H1 (cell line): ENCODE data around the gene ARMH4. TPM values are rescaled to one million over a fixed set of nuclear protein-coding genes. Genes with fewer than 3 reads are reported as not detected.

Source experiments
- CTCF ChIA-PET: fragments of 300-600 bp; sonication (Branson Sonifier 250); formaldehyde crosslinking; loops from one replicate; lab custom pipeline; 2021; ENCODE audit not compliant: partially characterized antibody; lab: Charles Lee
- POLR2A ChIA-PET: fragments of 300-600 bp; sonication (Branson Sonifier 250); formaldehyde crosslinking; loops from one replicate; lab custom pipeline; 2021; ENCODE audit warnings: inconsistent platforms; ENCODE audit not compliant: partially characterized antibody; lab: Charles Lee
- DNase-seq, 2 experiments: peaks; one replicate each; pipeline versions ENCODE4 v3.0.0 to v3.0.0-alpha.2; 2010 to 2022; ENCODE audit warnings: low spot score in 2 of 2, low read depth in 1 of 2, mixed read lengths in 1 of 2
- FAIRE-seq: peaks from 2 replicates; lab custom pipeline; 2011; peaks lifted over from hg19 to GRCh38; lab: Jason Lieb, UNC
- H2AFZ ChIP-seq: 2 replicates; pipeline ENCODE4 v1.8.1; 2012; ENCODE audit warnings: low read length, inconsistent platforms
- H2AK5ac ChIP-seq: 2 replicates; pipeline ENCODE4 v1.6.1; 2013; ENCODE audit warnings: low read depth, low read length
- H2BK120ac ChIP-seq: replicated peaks from 2 replicates; pipeline ENCODE3; 2013; ENCODE audit warnings: low read depth, low read length, inconsistent platforms
- H2BK12ac ChIP-seq: 2 replicates; pipeline ENCODE4 v1.6.1; 2013; ENCODE audit warnings: low read depth, low read length
- H2BK15ac ChIP-seq: 2 replicates; pipeline ENCODE4 v1.6.1; 2013; ENCODE audit warnings: low read length
- H2BK20ac ChIP-seq: 2 replicates; pipeline ENCODE4 v1.6.1; 2013; ENCODE audit warnings: low read length
- H2BK5ac ChIP-seq: 2 replicates; pipeline ENCODE4 v1.6.1; 2013; ENCODE audit warnings: low read depth, low read length
- H3K14ac ChIP-seq: 2 replicates; pipeline ENCODE4 v1.6.1; 2013; ENCODE audit warnings: inconsistent platforms; ENCODE audit not compliant: insufficient read length
- H3K18ac ChIP-seq: 2 replicates; pipeline ENCODE4 v1.6.1; 2013; ENCODE audit warnings: low read length; ENCODE audit errors: extremely low read depth
- H3K23ac ChIP-seq: 2 replicates; pipeline ENCODE4 v1.6.1; 2013; ENCODE audit warnings: inconsistent platforms; ENCODE audit not compliant: insufficient read length
- H3K23me2 ChIP-seq: 2 replicates; pipeline ENCODE4 v1.6.1; 2013; ENCODE audit warnings: low read depth, low read length
- H3K27ac ChIP-seq: 2 replicates; pipeline ENCODE4 v1.6.1; 2011; ENCODE audit warnings: low read depth, low read length, inconsistent platforms
- H3K27me3 ChIP-seq, 4 experiments: replicated peaks in 1 of 4; 1 replicate in 1 of 4; 2 replicates in 3 of 4; pipeline versions ENCODE4 v1.6.1 to v1.8.1; 2011 to 2013; ENCODE audit warnings: low read length in 3 of 4, mild to moderate bottlenecking in 3 of 4, inconsistent platforms in 2 of 4, mixed read lengths in 2 of 4, moderate library complexity in 1 of 4; ENCODE audit not compliant: control insufficient read depth in 3 of 4, insufficient read depth in 3 of 4; ENCODE audit errors: extremely low read depth in 1 of 4
- H3K36me3 ChIP-seq, 4 experiments: 2 replicates each; pipeline versions ENCODE4 v1.6.1 to v1.8.1; 2011 to 2013; ENCODE audit warnings: mild to moderate bottlenecking in 4 of 4, low read length in 3 of 4, moderate library complexity in 2 of 4, control low read depth in 1 of 4, inconsistent platforms in 1 of 4; ENCODE audit not compliant: insufficient read depth in 4 of 4, control insufficient read depth in 2 of 4
- H3K4ac ChIP-seq: replicated peaks from 2 replicates; pipeline ENCODE3; 2013; ENCODE audit warnings: low read length, low read depth, mixed read lengths, inconsistent platforms; ENCODE audit not compliant: insufficient read length
- H3K4me1 ChIP-seq, 4 experiments: replicated peaks in 1 of 4; 1 replicate in 1 of 4; 2 replicates in 3 of 4; pipeline versions ENCODE4 v1.6.1 to v1.8.1; 2011 to 2013; ENCODE audit warnings: low read length in 3 of 4, inconsistent platforms in 2 of 4, mixed read lengths in 1 of 4; ENCODE audit not compliant: insufficient read depth in 4 of 4, control insufficient read depth in 3 of 4
- H3K4me2 ChIP-seq, 2 experiments: 2 replicates each; pipeline versions ENCODE4 v1.6.1 to v1.8.1; 2011 to 2013; ENCODE audit warnings: low read depth in 2 of 2, low read length in 2 of 2, control low read depth in 1 of 2, inconsistent platforms in 1 of 2, mild to moderate bottlenecking in 1 of 2; ENCODE audit not compliant: insufficient read depth in 1 of 2
- H3K4me3 ChIP-seq, 4 experiments: fragments of 200-600, 300-600 bp in 1 of 4; sonication (generic), shearing (Covaris generic), sonication (Bioruptor Twin) in 1 of 4; 2 replicates each; pipeline versions ENCODE4 v1.5.1 to v1.8.1; 2011 to 2016; ENCODE audit warnings: low read length in 4 of 4, low read depth in 3 of 4, control low read depth in 2 of 4, inconsistent platforms in 2 of 4, mild to moderate bottlenecking in 2 of 4, mixed read lengths in 1 of 4, moderate library complexity in 1 of 4; ENCODE audit not compliant: insufficient read depth in 2 of 4; ENCODE audit errors: extremely low read depth in 1 of 4
- H3K56ac ChIP-seq: replicated peaks from 2 replicates; pipeline ENCODE3; 2013; ENCODE audit warnings: low read depth, mild to moderate bottlenecking, mixed read lengths, low read length, inconsistent platforms; ENCODE audit not compliant: insufficient read length
- H3K79me1 ChIP-seq: 2 replicates; pipeline ENCODE4 v1.6.1; 2013; ENCODE audit warnings: low read depth, low read length, control low read depth
- H3K79me2 ChIP-seq, 2 experiments: 2 replicates each; pipeline versions ENCODE4 v1.6.1 to v1.8.1; 2012 to 2013; ENCODE audit warnings: low read length in 2 of 2, mild to moderate bottlenecking in 2 of 2, inconsistent platforms in 1 of 2; ENCODE audit not compliant: insufficient read depth in 2 of 2, control insufficient read depth in 1 of 2
- H3K9ac ChIP-seq, 4 experiments: replicated peaks in 1 of 4; 1 replicate in 1 of 4; 2 replicates in 3 of 4; pipeline versions ENCODE4 v1.6.1 to v1.8.1; 2011 to 2013; ENCODE audit warnings: low read depth in 3 of 4, low read length in 3 of 4, control low read depth in 2 of 4, mild to moderate bottlenecking in 2 of 4, moderate library complexity in 2 of 4, inconsistent platforms in 1 of 4; ENCODE audit errors: extremely low read depth in 1 of 4
- H3K9me3 ChIP-seq, 2 experiments: 2 replicates each; pipeline versions ENCODE4 v1.6.1 to v1.8.1; 2012 to 2013; ENCODE audit warnings: mild to moderate bottlenecking in 2 of 2, moderate library complexity in 2 of 2, control low read depth in 1 of 2, inconsistent platforms in 1 of 2, low read depth in 1 of 2, low read length in 1 of 2, mixed read lengths in 1 of 2; ENCODE audit not compliant: insufficient read depth in 2 of 2
- H4K20me1 ChIP-seq, 2 experiments: replicated peaks in 1 of 2; 2 replicates each; pipeline versions ENCODE3 to v1.8.1; 2011 to 2013; ENCODE audit warnings: inconsistent platforms in 2 of 2, low read length in 2 of 2, mild to moderate bottlenecking in 1 of 2; ENCODE audit not compliant: insufficient read depth in 2 of 2, control insufficient read depth in 1 of 2
- H4K5ac ChIP-seq: 2 replicates; pipeline ENCODE4 v1.6.1; 2013; ENCODE audit warnings: low read length, low read depth, mixed read lengths, inconsistent platforms; ENCODE audit not compliant: insufficient read length
- H4K8ac ChIP-seq: 2 replicates; pipeline ENCODE4 v1.8.0; 2013; ENCODE audit warnings: mild to moderate bottlenecking, moderate library complexity, low read length, inconsistent platforms; ENCODE audit not compliant: insufficient read depth; ENCODE audit errors: extremely low read depth
- H4K91ac ChIP-seq: replicated peaks from 2 replicates; pipeline ENCODE3; 2013; ENCODE audit warnings: low read length, mixed read lengths, inconsistent platforms; ENCODE audit not compliant: insufficient read length
- BACH1 ChIP-seq: IDR thresholded peaks from 2 replicates; pipeline ENCODE4 v1.6.1; 2012; ENCODE audit warnings: low read length, improper control_type of control experiment
- BCL11A ChIP-seq, 2 experiments: IDR thresholded peaks; one replicate each; pipeline ENCODE4 v1.6.1; 2011; ENCODE audit warnings: low read depth in 2 of 2, low read length in 2 of 2, mild to moderate bottlenecking in 2 of 2
- EP300 ChIP-seq, 2 experiments: IDR thresholded peaks; 1 replicate in 1 of 2; 2 replicates in 1 of 2; pipeline ENCODE4 v1.6.1; 2011 to 2012; ENCODE audit warnings: low read depth in 2 of 2, low read length in 2 of 2, mild to moderate bottlenecking in 2 of 2, borderline replicate concordance in 1 of 2, inconsistent platforms in 1 of 2, moderate library complexity in 1 of 2
- GABPA ChIP-seq: IDR thresholded peaks from 2 replicates; pipeline ENCODE4 v1.6.1; 2011; ENCODE audit warnings: mild to moderate bottlenecking, low read length, moderate library complexity, borderline replicate concordance; ENCODE audit not compliant: insufficient read depth
- HDAC2 ChIP-seq, 2 experiments: fragments of 300-600 bp in 1 of 2; sonication (generic) in 1 of 2; IDR thresholded peaks; 2 replicates each; pipeline ENCODE4 v1.6.1; 2011 to 2012; ENCODE audit warnings: low read depth in 2 of 2, low read length in 2 of 2, mild to moderate bottlenecking in 2 of 2, moderate library complexity in 2 of 2, borderline replicate concordance in 1 of 2, inconsistent platforms in 1 of 2
- HDAC6 ChIP-seq: IDR thresholded peaks from one replicate; pipeline ENCODE4 v1.7.1; 2012; ENCODE audit warnings: low read depth, mild to moderate bottlenecking, inconsistent platforms, low read length, moderate library complexity
- KDM1A ChIP-seq: fragments of 200-600, 300-600 bp; sonication (generic); IDR thresholded peaks from 2 replicates; pipeline ENCODE4 v1.7.1; 2016; ENCODE audit warnings: mild to moderate bottlenecking, low read length, borderline replicate concordance
- RFX5 ChIP-seq: IDR thresholded peaks from 2 replicates; pipeline ENCODE4 v1.6.1; 2011; ENCODE audit warnings: low read depth, low read length, improper control_type of control experiment, borderline replicate concordance
- SIX5 ChIP-seq: IDR thresholded peaks from 2 replicates; pipeline ENCODE4 v1.6.1; 2011; ENCODE audit warnings: mild to moderate bottlenecking, low read depth, low read length
- WGBS, 2 experiments: shearing (Covaris generic) in 1 of 2; methylation state at CpG; one replicate each; pipeline versions ENCODE4 v1.1.6 to v1.1.7; 2013 to 2015; ENCODE audit warnings: low lambda C conversion rate in 2 of 2, mixed read lengths in 2 of 2, inconsistent platforms in 1 of 2, low coverage in 1 of 2, missing lambda C conversion rate in 1 of 2; ENCODE audit not compliant: insufficient replicate concordance in 2 of 2, insufficient coverage in 1 of 2, insufficient read length in 1 of 2; ENCODE audit errors: extremely low coverage in 1 of 2, missing lambda C conversion rate in 1 of 2; 5-methylcytosine and 5-hydroxymethylcytosine counted together
- polyA plus RNA-seq, 7 experiments: library from polyadenylated mRNA; depleted of rRNA in 3 of 7; stranded (reverse) in 5 of 7; unstranded in 2 of 7; fragments of >200 nt in 5 of 7; fragments of 200-250 nt in 2 of 7; gene quantifications; 1 replicate in 5 of 7; 2 replicates in 1 of 7; 4 replicates in 1 of 7; pipeline versions ENCODE4 v1.2.1 to v1.2.3, GENCODE V29; 2011 to 2013; ENCODE audit warnings: missing spikeins in 2 of 7, mixed read lengths in 2 of 7
- total RNA-seq: library from RNA; stranded (reverse); fragmentation: NEBNext Ultra II Directional; extraction: Animal tissue kit (Norgen Biotek cat#: 25700); gene quantifications from 2 replicates; pipeline ENCODE4 v1.2.1, GENCODE V29; 2021
- TF ChIP-seq, protein P1 (sequence below), 3 experiments: IDR thresholded peaks; 1 replicate in 2 of 3; 2 replicates in 1 of 3; pipeline versions ENCODE4 v1.5.1 to v1.6.1; 2011; ENCODE audit warnings: low read length in 3 of 3, mild to moderate bottlenecking in 3 of 3, inconsistent platforms in 2 of 3, low read depth in 1 of 3, moderate library complexity in 1 of 3; ENCODE audit not compliant: insufficient read depth in 1 of 3; ENCODE audit errors: control extremely low read depth in 1 of 3
- TF ChIP-seq, protein P2 (sequence below): IDR thresholded peaks from 2 replicates; pipeline ENCODE4 v1.6.1; 2012; ENCODE audit warnings: inconsistent platforms

ARMH4 gene
- total and polyA plus RNA-seq, 2 of the 8 experiments (the other 6 are each of a cell fraction or from before 2014, with no cell fraction given): 7.1 to 25.4 TPM

DNA sequence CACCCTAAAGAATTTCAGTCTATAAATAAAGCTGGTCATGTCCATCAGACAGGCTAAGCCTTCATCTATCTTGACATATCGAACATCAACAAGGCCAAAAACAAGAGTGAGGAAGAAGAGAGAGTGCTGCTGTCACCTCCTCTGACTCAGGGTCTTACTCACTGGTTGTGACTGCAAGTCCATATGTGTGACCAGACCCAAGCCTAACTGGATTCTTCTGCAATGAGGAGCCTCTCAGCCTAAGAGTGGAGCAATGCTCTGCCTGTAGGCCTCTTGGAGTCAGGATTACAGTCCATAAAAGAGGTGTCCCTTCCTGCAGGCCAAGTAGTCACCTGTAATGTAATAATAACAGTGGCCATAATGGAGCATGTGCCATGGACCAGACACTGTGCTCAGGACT lies 165.0 kb downstream of the ARMH4 start:
- Histone ChIP-seq H2AFZ (no peak overlapping the region), H2BK5ac (no peak overlapping the region), H4K91ac (no peak overlapping the region), H3K14ac (no peak overlapping the region), H3K9me3 (no peaks in the 10 kb centered on the region), H2BK20ac (no peak overlapping the region), H3K18ac (no peak overlapping the region), H4K8ac (no peak overlapping the region), H3K23ac (no peak overlapping the region), H2BK12ac (no peak overlapping the region), H2BK15ac (no peak overlapping the region), H3K79me1 (no peaks in the 10 kb centered on the region), H3K27me3 (no peaks in the 10 kb centered on the region), H3K36me3 (no peaks in the 10 kb centered on the region), H3K23me2 (no peaks in the 10 kb centered on the region), H3K27ac (no peak overlapping the region), H3K4me1 (no peaks in the 10 kb centered on the region; a peak in 2 of 7 replicates), H3K4me3 (no peak overlapping the region), H4K5ac (no peak overlapping the region), H3K79me2 (no peaks in the 10 kb centered on the region), H4K20me1 (no peaks in the 10 kb centered on the region), H3K9ac (no peak overlapping the region), H2AK5ac (no peak overlapping the region), H3K56ac (no peak overlapping the region), H3K4ac (no peak overlapping the region), H2BK120ac (no peak overlapping the region), H3K4me2 (no peak overlapping the region)
- 80% methylated on average over 1 of the region's 1 CpG; no CpG with 5 or more reads in 1 of the 2 experiments for WGBS, 2 experiments
- DNase-seq (no peak), FAIRE-seq (no peak)
- ChIA-PET CTCF (interaction anchor here (0.5 kb wide), 1 partner anchor 786 kb away, joined by 3 read pairs; no protein-coding TSS in a partner anchor), POLR2A (interaction anchor here (1.1 kb wide), 1 partner anchor 12 kb away, joined by 3 read pairs; no protein-coding TSS in a partner anchor)
- no peak for TF ChIP-seq KDM1A
- no peak for TF ChIP-seq HDAC6
- no peak for TF ChIP-seq BCL11A (IDR thresholded peaks at IDR 0.05; ENCODE audit: low read depth in 2 of 2, low read length in 2 of 2)
- no peak for TF ChIP-seq BACH1
- no peak for TF ChIP-seq EP300 (IDR thresholded peaks at IDR 0.05; ENCODE audit: borderline replicate concordance in 1 of 2, low read depth in 2 of 2, low read length in 2 of 2)
- TF ChIP-seq, protein P1, sequence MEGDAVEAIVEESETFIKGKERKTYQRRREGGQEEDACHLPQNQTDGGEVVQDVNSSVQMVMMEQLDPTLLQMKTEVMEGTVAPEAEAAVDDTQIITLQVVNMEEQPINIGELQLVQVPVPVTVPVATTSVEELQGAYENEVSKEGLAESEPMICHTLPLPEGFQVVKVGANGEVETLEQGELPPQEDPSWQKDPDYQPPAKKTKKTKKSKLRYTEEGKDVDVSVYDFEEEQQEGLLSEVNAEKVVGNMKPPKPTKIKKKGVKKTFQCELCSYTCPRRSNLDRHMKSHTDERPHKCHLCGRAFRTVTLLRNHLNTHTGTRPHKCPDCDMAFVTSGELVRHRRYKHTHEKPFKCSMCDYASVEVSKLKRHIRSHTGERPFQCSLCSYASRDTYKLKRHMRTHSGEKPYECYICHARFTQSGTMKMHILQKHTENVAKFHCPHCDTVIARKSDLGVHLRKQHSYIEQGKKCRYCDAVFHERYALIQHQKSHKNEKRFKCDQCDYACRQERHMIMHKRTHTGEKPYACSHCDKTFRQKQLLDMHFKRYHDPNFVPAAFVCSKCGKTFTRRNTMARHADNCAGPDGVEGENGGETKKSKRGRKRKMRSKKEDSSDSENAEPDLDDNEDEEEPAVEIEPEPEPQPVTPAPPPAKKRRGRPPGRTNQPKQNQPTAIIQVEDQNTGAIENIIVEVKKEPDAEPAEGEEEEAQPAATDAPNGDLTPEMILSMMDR (IDR thresholded peaks at IDR 0.05; ENCODE audit: control extremely low read depth in 1 of 3, insufficient read depth in 1 of 3, low read depth in 1 of 3, low read length in 3 of 3): no peak
- TF ChIP-seq GABPA: no peak
- TF ChIP-seq, protein P2, sequence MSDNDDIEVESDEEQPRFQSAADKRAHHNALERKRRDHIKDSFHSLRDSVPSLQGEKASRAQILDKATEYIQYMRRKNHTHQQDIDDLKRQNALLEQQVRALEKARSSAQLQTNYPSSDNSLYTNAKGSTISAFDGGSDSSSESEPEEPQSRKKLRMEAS: no peak
- TF ChIP-seq SIX5: no peak
- no peak for TF ChIP-seq RFX5
- TF ChIP-seq HDAC2 (IDR thresholded peaks at IDR 0.05; ENCODE audit: borderline replicate concordance in 1 of 2, low read depth in 2 of 2, low read length in 2 of 2): no peak
